Activated CD8-positive, alpha-beta memory T cell treated with anti-CD3 and anti-CD28 coated beads, Interleukin-2, amount 50 U/mL, for 4 hours (primary cell): ENCODE results near the gene MS4A8.

Experiments used
- DNase-seq: peaks from one replicate; pipeline ENCODE4 v3.0.0-alpha.2; 2020

Gene MS4A8

DNA sequence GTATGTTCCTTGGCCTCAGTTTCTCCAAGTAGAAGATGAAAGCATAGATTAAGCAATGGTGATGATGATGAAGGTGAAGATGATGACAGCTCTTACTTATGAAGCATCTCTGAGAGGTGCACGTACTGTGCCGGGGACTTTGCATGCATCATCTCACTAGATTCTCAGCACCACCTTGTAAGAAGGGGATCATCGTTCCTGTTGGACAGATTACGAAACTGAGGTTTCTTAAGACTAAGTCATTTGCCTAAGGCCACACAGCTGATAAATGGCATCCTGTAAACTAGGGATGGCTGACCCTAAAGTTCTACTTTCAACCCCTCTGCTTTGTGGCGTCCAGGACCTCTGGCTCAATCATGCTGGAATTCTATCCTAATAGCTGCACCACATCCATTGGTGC lies 65.9 kb downstream of the MS4A8 start:
- no peak for DNase-seq
